Ureter (tissue), 1 donor: ENCODE results near the gene SNX25. TPM values are rescaled to one million over a fixed set of nuclear protein-coding genes. Genes with fewer than 3 reads are reported as not detected.
"Not testable (repeated sequence)": the region's sequence is repeated elsewhere in the genome, so short reads cannot be mapped to it uniquely, and the experiment has no call there.

Experiments used
- DNase-seq: peaks from one replicate; pipeline ENCODE4 v3.0.0-alpha.2; 2020; ENCODE audit warnings: low spot score
- total RNA-seq: library from RNA; stranded (reverse); gene quantifications from one replicate; pipeline ENCODE4 v1.2.4, GENCODE V29; 2023
- donor health status: DM: yes; HTN: yes; CAD: no.

Gene SNX25
- total RNA-seq, 1 donor from 2014 or later, result 17.4 TPM

- no peak for DNase-seq
Observed at GRCh38 chr4:185229021-185229818, 19.8 kb downstream of the SNX25 start.

GRCh38 chr4:185232370-185232769, 23.0 kb downstream of the SNX25 start:
- DNase-seq, result no peak

GRCh38 chr4:185235119-185235842, 25.9 kb downstream of the SNX25 start:
- DNase-seq, result no peak

- no peak for DNase-seq
Observed at GRCh38 chr4:185235843-185236503, 26.6 kb downstream of the SNX25 start.

- DNase-seq, result no peak
Observed at GRCh38 chr4:185237175-185237574, 27.8 kb downstream of the SNX25 start.

- no peak for DNase-seq
Observed at GRCh38 chr4:185238215-185238681, 28.9 kb downstream of the SNX25 start.

- no peak for DNase-seq
Observed at GRCh38 chr4:185238750-185239149, 29.4 kb downstream of the SNX25 start.

GRCh38 chr4:185240486-185240885, 31.1 kb downstream of the SNX25 start:
- not testable (repeated sequence) for DNase-seq

- DNase-seq, result no peak
Observed at GRCh38 chr4:185242749-185243533, 33.5 kb downstream of the SNX25 start.

- DNase-seq, result no peak
Observed at GRCh38 chr4:185243879-185244278, 34.5 kb downstream of the SNX25 start.

GRCh38 chr4:185244763-185245162, 35.4 kb downstream of the SNX25 start:
- DNase-seq, result no peak

GRCh38 chr4:185246453-185246852, 37.1 kb downstream of the SNX25 start:
- DNase-seq, result no peak

GRCh38 chr4:185247151-185247550, 37.8 kb downstream of the SNX25 start:
- no peak for DNase-seq

GRCh38 chr4:185248393-185249039, 39.1 kb downstream of the SNX25 start:
- no peak for DNase-seq

GRCh38 chr4:185249105-185249504, 39.7 kb downstream of the SNX25 start:
- no peak for DNase-seq

- DNase-seq, result no peak
Observed at GRCh38 chr4:185254434-185254833, 45.0 kb downstream of the SNX25 start.

- DNase-seq, result no peak
Observed at GRCh38 chr4:185255868-185256267, 46.5 kb downstream of the SNX25 start.

GRCh38 chr4:185256446-185256845, 47.0 kb downstream of the SNX25 start:
- no peak for DNase-seq

- DNase-seq, result no peak
Observed at GRCh38 chr4:185257086-185257485, 47.7 kb downstream of the SNX25 start.

GRCh38 chr4:185257694-185258093, 48.3 kb downstream of the SNX25 start:
- DNase-seq, result no peak

- DNase-seq, result not testable (repeated sequence)
Observed at GRCh38 chr4:185258741-185259140, 49.3 kb downstream of the SNX25 start.
